HL-60 (cell line): ENCODE measurements around the gene RGS14.

Source experiments
- DNase-seq, 2 experiments: peaks; one replicate each; pipeline ENCODE4 v3.0.0-alpha.2; 2010 to 2020; ENCODE audit warnings: low read depth in 1 of 2, low spot score in 1 of 2
- H3K27ac ChIP-seq: fragments of 250-450 bp; sonication (Bioruptor Pico); replicated peaks from 2 replicates; pipeline ENCODE4 v1.5.1; 2020; ENCODE audit warnings: mild to moderate bottlenecking, moderate library complexity
- H3K27me3 ChIP-seq: fragments of 250-450 bp; sonication (Bioruptor Pico); 2 replicates; pipeline ENCODE4 v1.5.1; 2021; ENCODE audit warnings: mild to moderate bottlenecking, moderate library complexity; ENCODE audit not compliant: insufficient read depth, poor library complexity, severe bottlenecking
- H3K4me3 ChIP-seq: replicated peaks from 2 replicates; pipeline ENCODE4 v1.5.1; 2011; ENCODE audit warnings: mild to moderate bottlenecking, control low read depth, low read length; ENCODE audit not compliant: insufficient read depth
- GABPA ChIP-seq: IDR thresholded peaks from 2 replicates; pipeline ENCODE4 v1.6.1; 2012; ENCODE audit warnings: low read depth
- POLR2AphosphoS5 ChIP-seq: IDR thresholded peaks from 2 replicates; pipeline ENCODE4 v1.6.1; 2012; ENCODE audit warnings: low read depth
- REST ChIP-seq: IDR thresholded peaks from 2 replicates; pipeline ENCODE4 v1.6.1; 2012; ENCODE audit warnings: low read depth; ENCODE audit not compliant: insufficient replicate concordance
- SPI1 ChIP-seq: IDR thresholded peaks from 2 replicates; pipeline ENCODE4 v1.6.1; 2012; ENCODE audit warnings: low read depth, mild to moderate bottlenecking, borderline replicate concordance
- TF ChIP-seq, protein P1 (sequence below): IDR thresholded peaks from one replicate; pipeline ENCODE4 v1.5.1; 2011; ENCODE audit warnings: low read length, control low read depth, inconsistent platforms; ENCODE audit not compliant: insufficient read depth

Gene RGS14

GRCh38 chr5:177363565-177363964, 5.8 kb downstream of the RGS14 start:
- no peak for DNase-seq
- no peak overlapping the region for H3K4me3 ChIP-seq
- no peak overlapping the region for H3K27ac ChIP-seq
- no peaks in the 10 kb centered on the region for H3K27me3 ChIP-seq
- TF ChIP-seq, protein P1, sequence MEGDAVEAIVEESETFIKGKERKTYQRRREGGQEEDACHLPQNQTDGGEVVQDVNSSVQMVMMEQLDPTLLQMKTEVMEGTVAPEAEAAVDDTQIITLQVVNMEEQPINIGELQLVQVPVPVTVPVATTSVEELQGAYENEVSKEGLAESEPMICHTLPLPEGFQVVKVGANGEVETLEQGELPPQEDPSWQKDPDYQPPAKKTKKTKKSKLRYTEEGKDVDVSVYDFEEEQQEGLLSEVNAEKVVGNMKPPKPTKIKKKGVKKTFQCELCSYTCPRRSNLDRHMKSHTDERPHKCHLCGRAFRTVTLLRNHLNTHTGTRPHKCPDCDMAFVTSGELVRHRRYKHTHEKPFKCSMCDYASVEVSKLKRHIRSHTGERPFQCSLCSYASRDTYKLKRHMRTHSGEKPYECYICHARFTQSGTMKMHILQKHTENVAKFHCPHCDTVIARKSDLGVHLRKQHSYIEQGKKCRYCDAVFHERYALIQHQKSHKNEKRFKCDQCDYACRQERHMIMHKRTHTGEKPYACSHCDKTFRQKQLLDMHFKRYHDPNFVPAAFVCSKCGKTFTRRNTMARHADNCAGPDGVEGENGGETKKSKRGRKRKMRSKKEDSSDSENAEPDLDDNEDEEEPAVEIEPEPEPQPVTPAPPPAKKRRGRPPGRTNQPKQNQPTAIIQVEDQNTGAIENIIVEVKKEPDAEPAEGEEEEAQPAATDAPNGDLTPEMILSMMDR: no peak
- no peak for TF ChIP-seq REST
- no peak for TF ChIP-seq SPI1
- no peak for TF ChIP-seq POLR2AphosphoS5
- no peak for TF ChIP-seq GABPA

DNA sequence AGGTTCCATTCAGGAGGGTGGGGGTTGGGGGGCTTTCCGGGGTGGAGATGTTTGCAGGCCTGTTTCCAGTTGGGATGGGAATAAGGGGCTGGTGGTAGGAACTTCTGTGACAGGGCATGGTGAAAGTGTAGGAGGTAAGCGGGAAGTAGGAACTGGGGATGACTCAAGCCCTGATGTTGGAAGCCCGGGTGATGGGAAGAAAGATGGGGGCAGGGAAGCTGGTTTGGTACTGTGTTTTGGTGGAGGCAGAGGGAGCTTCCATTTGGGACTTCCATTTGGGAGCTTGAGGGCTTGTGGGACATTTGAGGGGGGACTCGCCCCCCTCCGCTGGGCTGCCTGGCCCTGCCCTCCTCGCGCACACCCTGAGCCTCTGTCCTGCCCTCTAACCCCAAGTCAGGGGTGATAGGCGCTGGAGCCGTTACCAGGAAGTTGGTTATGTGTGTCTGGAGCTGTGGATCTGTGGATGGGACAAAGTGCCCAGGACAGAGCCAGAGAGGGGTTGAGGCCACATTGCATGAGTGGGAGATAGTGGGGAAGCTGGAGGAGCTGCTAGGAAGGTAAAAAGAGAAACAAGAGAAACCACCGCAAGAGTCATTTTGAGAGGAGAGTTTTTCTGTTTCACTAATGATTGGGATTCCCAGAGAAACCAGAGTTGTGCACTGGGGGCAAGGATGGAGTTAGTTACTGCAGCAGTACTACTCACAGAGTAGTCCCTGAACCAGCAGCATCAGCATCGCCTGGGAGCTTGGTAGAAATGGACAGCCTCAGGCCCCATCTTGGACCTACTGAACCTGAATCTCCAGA, 6.6 kb downstream of the RGS14 start:
- Histone ChIP-seq H3K4me3 (no peak overlapping the region), H3K27me3 (no peaks in the 10 kb centered on the region), H3K27ac (no peak overlapping the region)
- DNase-seq: no peak
- TF ChIP-seq SPI1 (no peak), REST (no peak), POLR2AphosphoS5 (no peak), GABPA (no peak)
- TF ChIP-seq, protein P1: no peak

DNA sequence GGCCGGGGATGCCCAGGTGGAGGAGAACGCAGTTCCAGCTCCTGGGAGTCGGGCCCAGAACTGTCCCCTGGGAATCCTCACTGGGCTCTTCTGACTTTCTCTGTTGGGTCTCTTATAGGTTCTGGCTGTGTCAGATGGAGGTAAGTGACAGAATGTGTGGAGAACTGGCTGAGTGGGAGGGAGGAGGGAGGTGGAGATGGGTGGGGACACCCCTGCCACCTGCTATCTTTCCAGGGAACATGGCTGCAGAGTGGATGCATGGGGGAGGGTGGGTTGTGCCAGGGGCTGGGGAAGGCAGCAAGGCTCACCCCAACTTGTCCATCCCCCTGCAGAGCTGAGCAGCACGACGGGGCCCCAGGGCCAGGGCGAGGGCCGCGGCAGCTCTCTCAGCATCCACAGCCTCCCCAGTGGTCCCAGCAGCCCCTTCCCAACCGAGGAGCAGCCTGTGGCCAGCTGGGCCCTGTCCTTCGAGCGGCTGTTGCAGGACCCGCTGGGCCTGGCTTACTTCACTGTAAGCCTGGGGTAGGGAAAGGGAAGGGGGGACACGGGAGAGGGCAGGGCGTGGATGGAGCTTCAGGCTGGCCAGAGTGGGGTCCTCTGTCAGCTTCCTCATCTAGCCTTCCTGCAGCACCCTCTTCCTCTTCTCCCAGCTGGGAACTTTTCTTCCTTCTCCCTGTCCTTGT, 8.3 kb downstream of the RGS14 start:
- Histone ChIP-seq H3K4me3 (no peak overlapping the region), H3K27me3 (no peaks in the 10 kb centered on the region), H3K27ac (no peak overlapping the region)
- DNase-seq: no peak
- TF ChIP-seq REST: no peak
- no peak for TF ChIP-seq GABPA
- TF ChIP-seq, protein P1: no peak
- no peak for TF ChIP-seq SPI1
- no peak for TF ChIP-seq POLR2AphosphoS5
